WI38 (cell line): ENCODE measurements around the gene EGFR.
A peak's percentile ranks its signal among the peaks of the same experiment; 100 is the strongest.

ENCODE experiments used
- H3K4me3 ChIP-seq: 2 replicates; pipeline ENCODE4 v1.5.1; 2011; ENCODE audit warnings: low read depth, mild to moderate bottlenecking, control low read depth, low read length
- CTCF ChIP-seq: IDR thresholded peaks from 2 replicates; pipeline ENCODE4 v1.5.1; 2012; ENCODE audit warnings: low read depth, mild to moderate bottlenecking, control low read depth, low read length

EGFR gene

GRCh38 chr7:55013851-55014250, 5.0 kb upstream of the EGFR start:
- H3K4me3 ChIP-seq, result no peak overlapping the region
- TF ChIP-seq CTCF, result no peak

GRCh38 chr7:55016061-55016745, 2.6 kb upstream of the EGFR start:
- TF ChIP-seq CTCF, result no peak
- no peak overlapping the region for H3K4me3 ChIP-seq

GRCh38 chr7:55016746-55017090, 2.1 kb upstream of the EGFR start:
- no peak for TF ChIP-seq CTCF
- no peak overlapping the region for H3K4me3 ChIP-seq

GRCh38 chr7:55017841-55018240, 976 bp upstream of the EGFR start:
- no peak for TF ChIP-seq CTCF
- H3K4me3 ChIP-seq, result no peak overlapping the region

DNA sequence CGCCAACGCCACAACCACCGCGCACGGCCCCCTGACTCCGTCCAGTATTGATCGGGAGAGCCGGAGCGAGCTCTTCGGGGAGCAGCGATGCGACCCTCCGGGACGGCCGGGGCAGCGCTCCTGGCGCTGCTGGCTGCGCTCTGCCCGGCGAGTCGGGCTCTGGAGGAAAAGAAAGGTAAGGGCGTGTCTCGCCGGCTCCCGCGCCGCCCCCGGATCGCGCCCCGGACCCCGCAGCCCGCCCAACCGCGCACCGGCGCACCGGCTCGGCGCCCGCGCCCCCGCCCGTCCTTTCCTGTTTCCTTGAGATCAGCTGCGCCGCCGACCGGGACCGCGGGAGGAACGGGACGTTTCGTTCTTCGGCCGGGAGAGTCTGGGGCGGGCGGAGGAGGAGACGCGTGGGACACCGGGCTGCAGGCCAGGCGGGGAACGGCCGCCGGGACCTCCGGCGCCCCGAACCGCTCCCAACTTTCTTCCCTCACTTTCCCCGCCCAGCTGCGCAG, 424 bp downstream of the EGFR start:
- H3K4me3 ChIP-seq, result peak overlapping the region; percentile 86
- no peak for TF ChIP-seq CTCF

DNA sequence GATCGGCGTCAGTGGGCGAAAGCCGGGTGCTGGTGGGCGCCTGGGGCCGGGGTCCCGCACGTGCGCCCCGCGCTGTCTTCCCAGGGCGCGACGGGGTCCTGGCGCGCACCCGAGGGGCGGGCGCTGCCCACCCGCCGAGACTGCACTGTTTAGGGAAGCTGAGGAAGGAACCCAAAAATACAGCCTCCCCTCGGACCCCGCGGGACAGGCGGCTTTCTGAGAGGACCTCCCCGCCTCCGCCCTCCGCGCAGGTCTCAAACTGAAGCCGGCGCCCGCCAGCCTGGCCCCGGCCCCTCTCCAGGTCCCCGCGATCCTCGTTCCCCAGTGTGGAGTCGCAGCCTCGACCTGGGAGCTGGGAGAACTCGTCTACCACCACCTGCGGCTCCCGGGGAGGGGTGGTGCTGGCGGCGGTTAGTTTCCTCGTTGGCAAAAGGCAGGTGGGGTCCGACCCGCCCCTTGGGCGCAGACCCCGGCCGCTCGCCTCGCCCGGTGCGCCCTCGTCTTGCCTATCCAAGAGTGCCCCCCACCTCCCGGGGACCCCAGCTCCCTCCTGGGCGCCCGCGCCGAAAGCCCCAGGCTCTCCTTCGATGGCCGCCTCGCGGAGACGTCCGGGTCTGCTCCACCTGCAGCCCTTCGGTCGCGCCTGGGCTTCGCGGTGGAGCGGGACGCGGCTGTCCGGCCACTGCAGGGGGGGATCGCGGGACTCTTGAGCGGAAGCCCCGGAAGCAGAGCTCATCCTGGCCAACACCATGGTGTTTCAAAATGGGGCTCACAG, 1.1 kb downstream of the EGFR start:
- peak overlapping the region; percentile 86 for H3K4me3 ChIP-seq
- no peak for TF ChIP-seq CTCF

GRCh38 chr7:55020466-55020871, 1.7 kb downstream of the EGFR start:
- peak overlapping the region; percentile 86 for H3K4me3 ChIP-seq
- no peak for TF ChIP-seq CTCF
